OCI-LY7 (cell line): ENCODE data around the gene SPDYE17. TPM values are rescaled to one million over a fixed set of nuclear protein-coding genes. Genes with fewer than 3 reads are reported as not detected.
"Not testable (repeated sequence)": the region's sequence is repeated elsewhere in the genome, so short reads cannot be mapped to it uniquely, and the experiment has no call there.

Experiments
- BruUV-seq: library from RNA; stranded (reverse); fragments of 400-500 nt; replicated peaks from 2 replicates; lab custom pipeline; 2021; lab: Mats Ljungman, UMichigan
- CTCF ChIA-PET: fragments of 300-600 bp; sonication (Branson Sonifier 250); formaldehyde crosslinking; loops from one replicate; lab custom pipeline; 2022; ENCODE audit warnings: antibody characterized with exemption; ENCODE audit not compliant: unreplicated experiment; lab: Charles Lee
- POLR2A ChIA-PET: fragments of 300-600 bp; sonication (Branson Sonifier 250); formaldehyde crosslinking; loops from one replicate; lab custom pipeline; 2022; ENCODE audit warnings: antibody characterized with exemption; lab: Charles Lee
- DNase-seq: peaks from one replicate; pipeline ENCODE4 v3.0.0-alpha.2; 2015; ENCODE audit warnings: low spot score
- H2AFZ ChIP-seq: fragments of 200-600 bp; sonication (generic), shearing (Covaris generic); 2 replicates; pipeline ENCODE4 v1.6.1; 2014; ENCODE audit warnings: mild to moderate bottlenecking, antibody characterized with exemption, low read length, moderate library complexity
- H3K27ac ChIP-seq: fragments of 200-600 bp; sonication (generic); 2 replicates; pipeline ENCODE4 v1.5.1; 2014; ENCODE audit warnings: mixed run types, low read depth, mild to moderate bottlenecking, moderate library complexity, low read length, inconsistent platforms; ENCODE audit not compliant: poor library complexity, severe bottlenecking
- H3K36me3 ChIP-seq: fragments of 200-600 bp; sonication (generic); 2 replicates; pipeline ENCODE4 v1.6.1; 2014; ENCODE audit warnings: mild to moderate bottlenecking, antibody characterized with exemption, low read length, moderate library complexity, mixed read lengths; ENCODE audit not compliant: insufficient read depth
- H3K4me1 ChIP-seq: fragments of 200-600 bp; sonication (generic); 2 replicates; pipeline ENCODE4 v1.5.1; 2014; ENCODE audit warnings: mild to moderate bottlenecking, low read length; ENCODE audit not compliant: insufficient read depth, poor library complexity, severe bottlenecking
- H3K4me2 ChIP-seq: fragments of 200-600 bp; sonication (generic); 2 replicates; pipeline ENCODE4 v1.6.1; 2014; ENCODE audit warnings: mild to moderate bottlenecking, low read length
- H3K4me3 ChIP-seq: fragments of 200-600 bp; sonication (generic); 2 replicates; pipeline ENCODE4 v1.5.1; 2014; ENCODE audit warnings: mild to moderate bottlenecking, low read depth, low read length; ENCODE audit not compliant: poor library complexity, severe bottlenecking
- H3K79me2 ChIP-seq: fragments of 200-600 bp; sonication (generic); 2 replicates; pipeline ENCODE4 v1.6.1; 2016; ENCODE audit warnings: low read depth, mild to moderate bottlenecking, low read length, moderate library complexity, mixed read lengths; ENCODE audit not compliant: insufficient read depth
- H3K9me2 ChIP-seq: fragments of 200-600 bp; sonication (generic); 2 replicates; pipeline ENCODE4 v1.6.1; 2016; ENCODE audit warnings: mild to moderate bottlenecking, low read length, mixed read lengths; ENCODE audit not compliant: insufficient read depth
- H3K9me3 ChIP-seq: fragments of 200-600 bp; sonication (generic); 2 replicates; pipeline ENCODE4 v1.6.1; 2014; ENCODE audit warnings: mild to moderate bottlenecking, mixed run types, low read length, mixed read lengths
- H4K20me1 ChIP-seq: fragments of 200-600 bp; sonication (generic); 2 replicates; pipeline ENCODE4 v1.6.1; 2014; ENCODE audit warnings: mild to moderate bottlenecking, antibody characterized with exemption, low read length, moderate library complexity, mixed read lengths; ENCODE audit not compliant: insufficient read depth
- EZH2phosphoT487 ChIP-seq: fragments of 200-600 bp; sonication (generic); IDR thresholded peaks from 2 replicates; pipeline ENCODE4 v1.6.1; 2018; ENCODE audit warnings: low read depth, borderline replicate concordance, mild to moderate bottlenecking, mixed run types, antibody characterized with exemption, low read length, moderate library complexity, mixed read lengths
- intact Hi-C: fragments of 100-400 bp; cut with micrococcal nuclease; formaldehyde crosslinking; loops from one replicate; pipeline ENCODE4 v1.10.0; 2022; ENCODE audit not compliant: unreplicated experiment
- total RNA-seq, 2 experiments: library from RNA; depleted of rRNA in 1 of 2; stranded (reverse); fragments of >200 nt in 1 of 2; shearing (Covaris generic) in 1 of 2; gene quantifications; 2 replicates each; pipeline ENCODE4 v1.2.3, GENCODE V29; 2014 to 2022
- TF ChIP-seq, protein P1 (sequence below): fragments of 200-600 bp; sonication (generic); conservative IDR thresholded peaks from 2 replicates; pipeline ENCODE4 v1.5.1; 2014; ENCODE audit warnings: mild to moderate bottlenecking, antibody characterized with exemption, low read length, moderate library complexity, mixed read lengths

SPDYE17 gene
- total RNA-seq, 2 experiments from 2014 or later, result not detected

DNA sequence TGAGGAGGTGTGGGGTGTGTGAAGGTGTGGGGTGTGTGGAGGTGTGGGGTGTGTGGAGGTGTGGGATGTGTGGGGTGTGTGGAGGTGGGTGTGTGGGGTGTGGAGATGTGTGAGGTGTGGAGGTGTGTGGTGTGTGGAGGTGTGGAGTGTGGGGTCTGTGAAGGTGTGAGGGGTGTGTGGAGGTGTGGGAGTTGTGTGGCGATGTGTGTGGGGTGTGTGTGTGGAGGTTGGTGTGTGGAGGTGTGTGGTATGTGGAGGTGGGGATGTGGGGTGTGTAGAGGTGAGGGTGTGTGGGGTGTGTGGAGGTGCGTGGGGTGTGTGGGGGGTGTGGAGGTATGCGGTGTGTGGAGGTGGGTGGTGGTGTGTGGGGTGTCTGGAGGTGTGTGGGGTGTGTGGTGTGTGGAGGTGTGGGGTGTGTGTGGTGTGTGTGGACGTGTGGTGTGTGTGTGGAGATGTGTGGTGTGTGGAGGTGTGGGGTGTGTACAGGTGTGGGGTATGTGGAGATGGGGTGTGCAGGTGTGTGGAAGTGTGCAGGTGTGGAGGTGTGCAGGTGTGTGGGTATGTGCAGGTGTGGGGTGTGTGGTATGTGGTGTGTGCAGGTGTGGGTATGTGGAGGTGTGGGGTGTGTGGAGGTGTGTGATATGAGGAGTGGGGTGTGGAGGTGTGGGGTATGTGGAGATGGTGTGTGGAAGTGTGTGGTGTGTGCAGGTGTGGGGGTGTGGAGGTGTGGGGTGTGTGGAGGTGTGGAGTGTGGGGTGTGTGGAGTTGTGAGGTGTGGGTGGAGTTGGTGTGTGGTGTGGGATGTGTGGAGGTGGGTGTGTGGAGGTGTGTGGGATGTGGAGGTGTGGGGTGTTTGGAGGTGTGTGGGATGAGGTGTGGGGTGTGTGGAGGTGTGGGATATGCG lies 34.5 kb downstream of the SPDYE17 start:
- POLR2A ChIA-PET, result no interaction called here
- Histone ChIP-seq H3K36me3 (no peaks in the 10 kb centered on the region), H3K4me3 (no peak overlapping the region), H3K9me3 (no peaks in the 10 kb centered on the region), H4K20me1 (no peaks in the 10 kb centered on the region), H3K79me2 (no peaks in the 10 kb centered on the region), H3K4me1 (no peaks in the 10 kb centered on the region), H2AFZ (no peak overlapping the region), H3K27ac (no peak overlapping the region), H3K9me2 (no peaks in the 10 kb centered on the region), H3K4me2 (no peak overlapping the region)
- no peak for DNase-seq
- intact Hi-C loops, result no loop called here
- TF ChIP-seq, protein P1, sequence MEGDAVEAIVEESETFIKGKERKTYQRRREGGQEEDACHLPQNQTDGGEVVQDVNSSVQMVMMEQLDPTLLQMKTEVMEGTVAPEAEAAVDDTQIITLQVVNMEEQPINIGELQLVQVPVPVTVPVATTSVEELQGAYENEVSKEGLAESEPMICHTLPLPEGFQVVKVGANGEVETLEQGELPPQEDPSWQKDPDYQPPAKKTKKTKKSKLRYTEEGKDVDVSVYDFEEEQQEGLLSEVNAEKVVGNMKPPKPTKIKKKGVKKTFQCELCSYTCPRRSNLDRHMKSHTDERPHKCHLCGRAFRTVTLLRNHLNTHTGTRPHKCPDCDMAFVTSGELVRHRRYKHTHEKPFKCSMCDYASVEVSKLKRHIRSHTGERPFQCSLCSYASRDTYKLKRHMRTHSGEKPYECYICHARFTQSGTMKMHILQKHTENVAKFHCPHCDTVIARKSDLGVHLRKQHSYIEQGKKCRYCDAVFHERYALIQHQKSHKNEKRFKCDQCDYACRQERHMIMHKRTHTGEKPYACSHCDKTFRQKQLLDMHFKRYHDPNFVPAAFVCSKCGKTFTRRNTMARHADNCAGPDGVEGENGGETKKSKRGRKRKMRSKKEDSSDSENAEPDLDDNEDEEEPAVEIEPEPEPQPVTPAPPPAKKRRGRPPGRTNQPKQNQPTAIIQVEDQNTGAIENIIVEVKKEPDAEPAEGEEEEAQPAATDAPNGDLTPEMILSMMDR, result no peak
- no peak for TF ChIP-seq EZH2phosphoT487
- BruUV-seq, result no TSS peak
- CTCF ChIA-PET, result no interaction called here

DNA sequence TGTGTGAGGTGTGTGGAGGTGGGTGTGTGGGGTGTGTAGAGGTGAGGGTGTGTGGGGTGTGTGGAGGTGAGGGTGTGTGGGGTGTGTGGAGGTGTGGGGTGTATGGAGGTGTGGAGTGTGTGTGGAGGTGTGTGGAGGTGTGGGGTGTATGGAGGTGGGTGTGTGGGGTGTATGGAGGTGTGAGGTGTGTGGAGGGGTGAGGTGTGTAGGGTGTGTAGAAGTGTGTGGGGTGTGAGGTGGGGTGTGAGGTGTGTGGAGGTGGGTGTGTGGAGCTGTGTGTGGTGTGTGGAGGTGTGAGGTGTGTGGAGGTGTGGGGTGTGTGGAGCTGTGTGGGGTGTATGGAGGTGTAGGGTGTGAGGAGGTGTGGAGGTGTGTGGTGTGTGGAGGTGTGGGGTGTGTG lies 35.2 kb downstream of the SPDYE17 start:
- H3K27ac ChIP-seq, H3K9me3 ChIP-seq, H3K9me2 ChIP-seq, H3K4me1 ChIP-seq, H3K79me2 ChIP-seq, H3K4me3 ChIP-seq, H3K36me3 ChIP-seq, H4K20me1 ChIP-seq, H3K4me2 ChIP-seq, POLR2A ChIA-PET, H2AFZ ChIP-seq, BruUV-seq, CTCF ChIA-PET, intact Hi-C loops, DNase-seq: not testable (repeated sequence)

- H3K36me3 ChIP-seq, intact Hi-C loops, H4K20me1 ChIP-seq, H3K4me3 ChIP-seq, BruUV-seq, H3K9me2 ChIP-seq, H3K9me3 ChIP-seq, DNase-seq, H3K79me2 ChIP-seq, H3K27ac ChIP-seq, POLR2A ChIA-PET, CTCF ChIA-PET, H3K4me1 ChIP-seq, H3K4me2 ChIP-seq, H2AFZ ChIP-seq: not testable (repeated sequence)
These were observed 37.9 kb downstream of the SPDYE17 start for GRCh38 chr7:76994286-76994685.

DNA sequence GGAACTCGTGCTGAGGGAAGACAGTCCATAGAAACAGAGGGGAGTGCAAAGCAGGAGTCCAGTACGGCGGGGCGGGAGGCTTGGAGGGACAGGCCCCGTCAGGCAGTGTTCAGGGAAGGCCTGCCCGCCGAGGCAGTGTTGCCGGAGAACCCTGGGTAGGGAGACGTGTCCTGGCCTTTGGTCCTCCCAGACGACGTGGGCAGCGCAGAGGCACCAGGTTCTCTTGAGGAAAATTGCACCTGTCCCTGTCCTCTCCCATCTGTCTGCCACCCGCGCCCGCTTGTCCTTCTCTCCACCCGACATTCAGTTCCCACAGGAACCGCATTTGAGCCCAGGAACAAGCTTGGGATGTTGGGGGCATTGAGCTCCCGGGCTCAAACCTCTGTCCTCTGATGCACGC lies 38.3 kb downstream of the SPDYE17 start:
- H3K4me1 ChIP-seq, POLR2A ChIA-PET, BruUV-seq, DNase-seq, H3K79me2 ChIP-seq, H3K27ac ChIP-seq, H3K36me3 ChIP-seq, intact Hi-C loops, H2AFZ ChIP-seq, H3K9me2 ChIP-seq, H3K4me2 ChIP-seq, H3K4me3 ChIP-seq, H3K9me3 ChIP-seq, CTCF ChIA-PET, H4K20me1 ChIP-seq: not testable (repeated sequence)

DNA sequence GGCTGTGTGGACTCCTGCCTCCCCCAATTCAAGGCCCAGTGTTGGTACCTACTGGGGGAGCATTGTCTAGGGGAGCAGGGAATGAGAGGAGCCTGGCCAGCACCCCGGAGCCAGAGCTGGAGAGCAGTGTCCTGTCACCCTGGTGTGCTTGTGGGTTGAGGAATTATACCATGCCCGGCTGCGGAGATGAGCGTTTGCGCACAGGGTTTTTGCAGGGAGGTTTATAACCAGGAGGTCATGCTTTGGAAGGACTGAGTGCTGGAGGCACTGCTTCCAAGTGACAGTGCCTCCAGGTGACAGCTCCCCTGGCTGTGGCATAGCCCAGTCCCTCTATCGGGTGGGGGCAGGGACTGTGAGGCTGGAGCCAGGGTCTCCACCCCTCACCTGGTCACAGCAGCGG lies 39.3 kb downstream of the SPDYE17 start:
- H3K36me3 ChIP-seq, CTCF ChIA-PET, H3K9me2 ChIP-seq, POLR2A ChIA-PET, H2AFZ ChIP-seq, H3K4me3 ChIP-seq, H3K4me2 ChIP-seq, BruUV-seq, H3K9me3 ChIP-seq, H3K4me1 ChIP-seq, H4K20me1 ChIP-seq, H3K27ac ChIP-seq, H3K79me2 ChIP-seq, intact Hi-C loops, DNase-seq: not testable (repeated sequence)
